ENCODE data around the gene PCBP1. TPM values are rescaled to one million over a fixed set of nuclear protein-coding genes. Genes with fewer than 3 reads are reported as not detected.

PCBP1 gene
- total and polyA plus RNA-seq, 2 donors (not counting 1 experiment from before 2014, with no cell fraction given) = 42.1 to 104 TPM

- Histone ChIP-seq H4K20me1 (ENCODE audit: control insufficient read depth, extremely low read depth, insufficient read depth, low read length) (no peaks in the 10 kb centered on the region), H3K9me3 (ENCODE audit: control insufficient read depth, insufficient read depth, low read depth, low read length) (no peaks in the 10 kb centered on the region), H2AFZ (ENCODE audit: low read length) (peak overlapping the region; percentile 69), H3K4me2 (ENCODE audit: extremely low read depth, insufficient read depth, low read length) (no peak overlapping the region), H3K36me3 (ENCODE audit: control insufficient read depth, insufficient read depth, low read length) (no peaks in the 10 kb centered on the region), H3K9ac (ENCODE audit: insufficient read depth, low read length) (no peak overlapping the region), H3K4me1 (ENCODE audit: control insufficient read depth, extremely low read depth, insufficient read depth, low read length) (peaks cover 5% of the 10 kb centered on the region), H3K27ac (ENCODE audit: insufficient read depth, low read length) (peak overlapping the region; percentile 72), H3K4me3 (replicated peaks in 1 of 4; ENCODE audit: control extremely low read depth in 1 of 4, insufficient read depth in 1 of 4, low read depth in 3 of 4, low read length in 4 of 4) (no peak overlapping the region), H3K27me3 (ENCODE audit: control insufficient read depth, insufficient read depth, low read length) (no peaks in the 10 kb centered on the region), H3K79me2 (ENCODE audit: control insufficient read depth, insufficient read depth, low read length) (peaks cover 1% of the 10 kb centered on the region)
- TF ChIP-seq CTCF (conservative IDR thresholded peaks at IDR 0.05 in 1 of 2, IDR thresholded peaks at IDR 0.05 in 1 of 2; ENCODE audit: low read depth in 1 of 2, low read length in 2 of 2) = no peak
- no peak for TF ChIP-seq EZH2 (IDR thresholded peaks at IDR 0.05; ENCODE audit: low read length, missing control alignments)
- no peak for DNase-seq (ENCODE audit: low read depth in 2 of 2)
Measured at GRCh38 chr2:70095720-70096670, 8.7 kb downstream of the PCBP1 start.

- H3K4me3 ChIP-seq (replicated peaks in 1 of 4; ENCODE audit: control extremely low read depth in 1 of 4, insufficient read depth in 1 of 4, low read depth in 3 of 4, low read length in 4 of 4) = no peak overlapping the region
- H3K27ac ChIP-seq (ENCODE audit: insufficient read depth, low read length) = no peak overlapping the region
- no peak overlapping the region for H2AFZ ChIP-seq (ENCODE audit: low read length)
- no peaks in the 10 kb centered on the region for H3K27me3 ChIP-seq (ENCODE audit: control insufficient read depth, insufficient read depth, low read length)
- H3K9me3 ChIP-seq (ENCODE audit: control insufficient read depth, insufficient read depth, low read depth, low read length) = no peaks in the 10 kb centered on the region
- peaks cover 5% of the 10 kb centered on the region for H3K4me1 ChIP-seq (ENCODE audit: control insufficient read depth, extremely low read depth, insufficient read depth, low read length)
- TF ChIP-seq EZH2 (IDR thresholded peaks at IDR 0.05; ENCODE audit: low read length, missing control alignments) (no peak), CTCF (conservative IDR thresholded peaks at IDR 0.05 in 1 of 2, IDR thresholded peaks at IDR 0.05 in 1 of 2; ENCODE audit: low read depth in 1 of 2, low read length in 2 of 2) (no peak)
- H3K79me2 ChIP-seq (ENCODE audit: control insufficient read depth, insufficient read depth, low read length) = no peaks in the 10 kb centered on the region
- H3K9ac ChIP-seq (ENCODE audit: insufficient read depth, low read length) = no peak overlapping the region
- no peak overlapping the region for H3K4me2 ChIP-seq (ENCODE audit: extremely low read depth, insufficient read depth, low read length)
- H3K36me3 ChIP-seq (ENCODE audit: control insufficient read depth, insufficient read depth, low read length) = no peaks in the 10 kb centered on the region
- no peaks in the 10 kb centered on the region for H4K20me1 ChIP-seq (ENCODE audit: control insufficient read depth, extremely low read depth, insufficient read depth, low read length)
- DNase-seq (ENCODE audit: low read depth in 2 of 2) = no peak
Measured at GRCh38 chr2:70098032-70098431, 10.8 kb downstream of the PCBP1 start.

- Histone ChIP-seq H2AFZ (ENCODE audit: low read length) (no peak overlapping the region), H3K9ac (ENCODE audit: insufficient read depth, low read length) (no peak overlapping the region), H3K9me3 (ENCODE audit: control insufficient read depth, insufficient read depth, low read depth, low read length) (no peaks in the 10 kb centered on the region), H3K79me2 (ENCODE audit: control insufficient read depth, insufficient read depth, low read length) (no peaks in the 10 kb centered on the region), H4K20me1 (ENCODE audit: control insufficient read depth, extremely low read depth, insufficient read depth, low read length) (no peaks in the 10 kb centered on the region), H3K4me2 (ENCODE audit: extremely low read depth, insufficient read depth, low read length) (no peak overlapping the region), H3K27me3 (ENCODE audit: control insufficient read depth, insufficient read depth, low read length) (no peaks in the 10 kb centered on the region), H3K4me1 (ENCODE audit: control insufficient read depth, extremely low read depth, insufficient read depth, low read length) (peaks cover 5% of the 10 kb centered on the region), H3K27ac (ENCODE audit: insufficient read depth, low read length) (no peak overlapping the region), H3K36me3 (ENCODE audit: control insufficient read depth, insufficient read depth, low read length) (no peaks in the 10 kb centered on the region), H3K4me3 (replicated peaks in 1 of 4; ENCODE audit: control extremely low read depth in 1 of 4, insufficient read depth in 1 of 4, low read depth in 3 of 4, low read length in 4 of 4) (no peak overlapping the region)
- TF ChIP-seq CTCF (conservative IDR thresholded peaks at IDR 0.05 in 1 of 2, IDR thresholded peaks at IDR 0.05 in 1 of 2; ENCODE audit: low read depth in 1 of 2, low read length in 2 of 2) (no peak), EZH2 (IDR thresholded peaks at IDR 0.05; ENCODE audit: low read length, missing control alignments) (no peak)
- DNase-seq (ENCODE audit: low read depth in 2 of 2) = no peak
Measured at GRCh38 chr2:70099270-70099669, 12.0 kb downstream of the PCBP1 start.

Data from fibroblast of lung (primary cell).